ENCODE results near the gene TRPM1.

Gene TRPM1

GRCh38 chr15:31081588-31082250, 19.8 kb downstream of the TRPM1 start:
- DNase-seq, result peak; percentile 84

- no peak for DNase-seq
Measured at GRCh38 chr15:31081056-31081455, 20.5 kb downstream of the TRPM1 start.

GRCh38 chr15:31080591-31081014, 20.9 kb downstream of the TRPM1 start:
- DNase-seq, result no peak

GRCh38 chr15:31079519-31079918, 22.0 kb downstream of the TRPM1 start:
- DNase-seq, result no peak

DNA sequence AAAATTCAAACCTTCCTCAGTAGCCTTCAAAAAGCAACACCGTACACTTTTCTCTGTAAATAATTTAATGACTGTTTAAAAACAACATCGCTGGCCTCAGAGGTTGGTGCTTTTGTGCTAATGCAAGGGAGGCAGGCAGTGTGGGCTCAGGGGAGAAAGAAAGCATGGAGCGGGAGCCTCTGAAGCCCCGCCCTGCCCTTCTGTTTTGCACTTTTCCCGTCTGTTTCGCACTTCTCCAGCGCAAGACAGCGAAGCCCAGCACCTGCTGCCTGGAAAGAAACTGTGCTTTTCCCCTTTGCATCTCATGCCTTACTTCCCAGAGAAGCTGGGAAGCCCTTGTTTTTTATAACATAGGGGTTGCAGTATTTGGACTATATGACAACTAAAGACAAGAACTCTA, 23.1 kb downstream of the TRPM1 start:
- DNase-seq, result no peak

GRCh38 chr15:31077941-31078340, 23.6 kb downstream of the TRPM1 start:
- no peak for DNase-seq

DNA sequence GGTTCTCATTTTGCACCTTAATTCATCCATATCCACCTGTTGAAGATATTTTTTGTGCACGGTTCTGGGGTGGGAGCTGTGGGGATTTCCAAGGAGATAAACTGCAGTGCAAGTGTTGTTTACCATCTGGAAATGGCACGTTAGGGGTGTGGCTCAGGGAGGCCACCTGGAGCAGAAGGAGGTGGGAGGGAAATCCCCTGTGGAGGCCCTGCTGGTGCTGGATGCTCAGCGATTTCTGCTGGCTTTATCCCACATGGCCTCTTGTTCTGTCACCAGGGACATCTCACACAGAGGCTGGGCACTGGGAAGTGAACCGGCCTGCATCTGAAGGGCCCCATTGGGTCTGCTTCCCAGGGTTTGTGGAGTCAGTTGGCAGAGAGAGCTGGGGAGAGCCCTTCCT, 24.3 kb downstream of the TRPM1 start:
- peak; percentile 69 for DNase-seq

DNA sequence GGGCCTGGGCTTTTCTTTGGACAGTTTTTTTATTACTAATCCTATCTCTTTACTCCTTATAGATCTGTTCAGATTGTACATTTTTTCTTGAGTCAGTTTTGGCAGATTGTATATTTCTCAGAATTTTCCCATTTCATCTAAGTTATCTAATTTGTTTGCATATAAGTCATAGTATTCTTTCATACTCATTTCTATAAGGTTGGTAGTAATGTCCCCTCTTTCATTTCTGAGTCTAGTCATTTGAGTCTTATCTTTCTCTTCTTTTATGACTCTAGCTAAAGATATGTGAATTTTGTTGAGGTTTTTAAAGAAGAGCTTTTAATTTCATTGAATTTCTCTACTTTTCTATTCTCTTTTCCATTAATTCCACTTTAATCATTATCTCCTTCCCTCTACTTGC, 27.2 kb downstream of the TRPM1 start:
- DNase-seq, result no peak

GRCh38 chr15:31070867-31071266, 30.7 kb downstream of the TRPM1 start:
- no peak for DNase-seq

- DNase-seq, result no peak
Measured at GRCh38 chr15:31069360-31070000, 32.0 kb downstream of the TRPM1 start.

DNA sequence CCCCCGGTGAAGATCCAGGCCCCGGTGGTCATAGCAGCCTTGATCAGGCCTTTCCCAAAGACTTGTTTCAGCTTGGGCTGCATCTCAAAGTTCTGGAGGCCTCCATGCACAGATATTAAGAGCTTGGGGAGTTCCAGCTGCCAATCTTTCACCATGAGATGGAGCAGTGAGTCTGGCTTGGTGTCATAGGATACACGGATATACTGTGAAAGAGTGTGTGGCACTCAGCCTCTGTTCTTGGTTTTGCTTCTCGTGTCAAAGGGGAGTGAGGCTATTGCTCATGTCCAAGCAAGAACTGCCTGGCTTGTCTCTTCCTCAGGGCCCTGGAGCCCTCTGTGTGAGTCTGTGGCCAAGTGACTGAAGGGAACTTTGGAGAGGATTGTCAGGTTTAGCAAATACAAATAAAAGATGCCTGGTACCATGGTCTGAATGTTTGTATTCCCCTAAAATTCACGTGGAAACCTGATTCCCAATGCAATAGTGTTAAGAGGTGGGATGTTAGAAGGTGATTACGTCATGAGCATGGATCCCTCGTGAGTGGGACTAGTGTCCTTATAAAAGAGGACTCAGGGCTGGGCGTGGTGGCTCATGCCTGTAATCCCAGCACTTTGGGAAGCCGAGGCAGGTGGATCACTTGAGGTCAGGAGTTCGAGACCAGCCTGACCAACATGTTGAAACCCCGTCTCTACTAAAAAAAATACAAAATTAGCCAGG, 33.5 kb downstream of the TRPM1 start:
- DNase-seq, result no peak

GRCh38 chr15:31065824-31066223, 35.7 kb downstream of the TRPM1 start:
- no peak for DNase-seq

DNA sequence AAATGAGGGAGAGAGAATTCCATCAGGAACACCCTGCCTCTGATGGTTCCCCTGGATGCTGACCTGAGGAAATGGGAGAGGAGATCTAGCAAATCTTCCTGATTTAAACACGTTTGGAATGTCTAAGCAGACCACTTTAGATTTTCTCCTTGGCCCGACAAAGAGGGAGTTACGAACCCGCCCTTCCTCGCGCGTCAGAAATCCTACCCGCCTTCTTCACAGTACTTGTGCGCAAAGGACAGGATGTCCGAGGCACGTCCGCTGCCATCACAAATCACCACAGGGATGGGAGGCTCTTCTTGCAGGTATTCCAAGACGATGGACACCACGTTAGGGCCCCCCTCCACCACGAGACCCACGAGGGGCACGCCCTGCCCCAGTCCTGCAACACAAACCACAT, 38.6 kb downstream of the TRPM1 start:
- no peak for DNase-seq

GRCh38 chr15:31062310-31062847, 39.1 kb downstream of the TRPM1 start:
- no peak for DNase-seq

- DNase-seq, result no peak
Measured at GRCh38 chr15:31060429-31061140, 40.9 kb downstream of the TRPM1 start.

GRCh38 chr15:31058236-31058962, 43.1 kb downstream of the TRPM1 start:
- no peak for DNase-seq

DNA sequence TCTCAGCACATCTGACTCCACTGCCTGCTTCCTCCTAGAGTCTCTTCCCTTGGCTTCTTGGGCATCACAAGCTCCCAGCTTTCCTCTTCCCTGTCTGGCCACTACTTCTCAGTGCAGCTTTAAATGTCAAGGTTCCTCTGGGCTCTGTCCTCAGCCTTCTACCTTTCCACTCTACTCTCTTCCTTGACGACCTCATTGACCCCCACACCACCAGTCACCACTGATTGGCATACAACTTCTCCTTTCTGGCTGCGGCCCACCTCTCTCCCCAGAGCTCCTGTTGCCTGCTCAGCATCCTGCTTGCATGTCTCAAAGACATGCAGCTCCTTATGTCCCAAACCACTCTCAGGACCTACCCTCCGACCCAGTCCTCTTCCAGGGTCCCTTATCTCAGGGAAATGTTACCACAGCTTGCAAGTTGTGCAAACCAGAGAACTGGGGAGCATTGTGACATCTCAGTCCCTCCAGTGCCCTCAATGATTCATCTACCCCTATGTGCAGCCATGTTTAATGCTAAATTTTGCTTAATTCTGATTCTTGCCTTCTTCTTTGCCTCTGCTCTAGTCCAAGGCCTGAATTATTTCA, 49.9 kb downstream of the TRPM1 start:
- DNase-seq, result no peak

GRCh38 chr15:31050953-31051352, 50.6 kb downstream of the TRPM1 start:
- no peak for DNase-seq

- no peak for DNase-seq
Measured at GRCh38 chr15:31049682-31050615, 51.6 kb downstream of the TRPM1 start.

DNA sequence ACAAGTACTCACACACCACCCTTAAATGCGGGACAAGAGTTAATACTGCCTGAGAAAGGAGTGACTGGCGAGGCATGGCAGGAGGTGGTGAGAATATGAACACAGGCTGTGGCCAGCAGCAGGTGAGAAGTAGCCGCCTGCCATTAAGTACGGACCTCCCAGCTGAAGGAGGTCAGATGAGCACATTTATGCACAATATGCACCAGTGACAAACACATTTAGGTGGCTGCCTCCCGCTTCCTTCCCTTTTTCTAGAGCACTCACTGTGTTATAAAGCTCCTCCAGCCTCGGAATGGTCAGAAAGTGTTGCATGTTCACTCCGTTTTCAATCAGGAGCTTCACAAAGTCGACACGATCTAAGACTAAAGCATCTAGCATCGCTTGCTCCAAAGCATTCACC, 52.4 kb downstream of the TRPM1 start:
- no peak for DNase-seq

DNA sequence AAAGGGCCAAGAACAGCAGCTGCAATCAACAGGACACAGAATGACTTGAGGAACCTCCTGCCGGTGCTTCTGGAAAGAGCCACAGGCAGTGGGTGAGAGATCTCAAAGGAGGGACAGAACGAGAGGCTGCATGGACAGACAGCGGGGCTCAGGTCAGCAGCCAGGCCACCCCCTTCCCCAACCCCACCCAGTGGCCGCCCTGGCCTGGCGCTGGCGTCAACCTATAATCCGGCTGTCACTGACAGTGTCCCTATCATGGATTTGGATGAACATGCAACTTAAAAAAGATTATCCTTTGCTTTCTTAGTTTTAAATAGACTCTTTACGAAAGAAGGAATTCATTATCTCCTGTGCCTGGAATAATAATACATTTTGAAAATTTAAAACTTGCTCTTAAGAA, 54.1 kb downstream of the TRPM1 start:
- no peak for DNase-seq

Measured in COR-L47 (cell line).